ENCODE data around the gene SLC2A13. TPM values are rescaled to one million over a fixed set of nuclear protein-coding genes. Genes with fewer than 3 reads are reported as not detected.

SLC2A13 gene
- 12.1 TPM for total RNA-seq (2021; ENCODE audit: unreplicated experiment)
- 4.3 TPM for polyA plus RNA-seq (2012; ENCODE audit: insufficient read length)
- percentile 67 among the genes with signal in this experiment for Bru-seq, nascent RNA
- percentile 55 among the genes with signal in this experiment for BruChase-seq, experiment 1, labeled RNA remaining after a 2-hour chase
- BruChase-seq, experiment 2, labeled RNA remaining after a 6-hour chase = percentile 54 among the genes with signal in this experiment
- long read RNA-seq, full-length matches to known transcripts = 6 of 26 reads
- long read RNA-seq, partial matches to known transcripts = 7 of 26 reads
- long read RNA-seq, other reads (novel, unspliced or antisense) = 13 of 26 reads

DNA sequence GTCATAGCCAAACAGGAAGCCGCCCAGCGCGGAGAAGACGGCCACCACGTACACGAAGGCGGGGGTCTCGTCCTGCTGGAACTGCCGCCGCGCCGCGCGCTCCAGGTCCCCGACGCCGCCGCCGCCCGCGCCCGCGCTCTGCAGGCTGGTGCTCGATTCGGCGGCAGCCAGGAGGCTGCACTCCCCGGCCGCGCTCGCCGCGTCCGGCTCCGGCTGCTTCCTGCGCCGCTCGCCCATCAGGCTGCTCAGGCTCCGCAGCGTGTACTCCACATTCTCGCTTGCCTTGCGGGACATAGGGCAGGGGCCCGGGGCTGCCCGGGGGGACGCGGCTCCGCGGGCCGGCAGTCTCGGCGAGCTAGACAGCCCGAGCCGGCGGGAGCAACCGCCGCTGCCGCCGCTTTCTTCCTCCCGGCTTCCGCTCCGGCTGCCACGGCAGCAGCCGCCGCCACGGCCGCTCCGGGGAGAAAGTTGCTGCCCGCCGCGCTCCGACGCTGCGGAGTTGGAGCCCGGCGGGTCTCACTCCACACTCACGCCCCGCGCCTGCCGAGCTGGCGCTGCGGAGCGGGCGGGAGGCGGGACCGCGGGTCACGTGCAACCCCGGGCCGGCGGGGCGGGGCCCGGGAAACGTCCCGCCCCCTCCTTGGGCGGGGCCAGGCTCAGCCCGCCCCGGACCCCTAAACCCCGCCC lies at the start of gene SLC2A13:
TSS of gene SLC2A13 (minus strand) at position 567 of the 687 bp plus-strand sequence. CDS start at position 294, 273 bp downstream.
- H3K27me3 ChIP-seq (ENCODE audit: control insufficient read depth, insufficient read depth, low read length) = no peaks in the 10 kb centered on the region
- H3K27ac ChIP-seq (ENCODE audit: low read length) = peak within 1 kb of the TSS; percentile 66
- no peaks in the 10 kb centered on the region for H3K9me3 ChIP-seq (ENCODE audit: control insufficient read depth, insufficient read depth, low read depth, low read length)
- TF ChIP-seq SIN3A (IDR thresholded peaks at IDR 0.05; ENCODE audit: borderline replicate concordance, insufficient read depth, low read depth, low read length) (0 out of 2 replicates have a peak, but pooled peaks have one; percentile 20), POLR2AphosphoS5 (IDR thresholded peaks at IDR 0.05; ENCODE audit: low read depth, low read length) (no peak; the same call in 1 of the 2 replicates), TCF7L2 (IDR thresholded peaks at IDR 0.05; ENCODE audit: low read depth, low read length) (no peak)
- TF ChIP-seq, protein P1, sequence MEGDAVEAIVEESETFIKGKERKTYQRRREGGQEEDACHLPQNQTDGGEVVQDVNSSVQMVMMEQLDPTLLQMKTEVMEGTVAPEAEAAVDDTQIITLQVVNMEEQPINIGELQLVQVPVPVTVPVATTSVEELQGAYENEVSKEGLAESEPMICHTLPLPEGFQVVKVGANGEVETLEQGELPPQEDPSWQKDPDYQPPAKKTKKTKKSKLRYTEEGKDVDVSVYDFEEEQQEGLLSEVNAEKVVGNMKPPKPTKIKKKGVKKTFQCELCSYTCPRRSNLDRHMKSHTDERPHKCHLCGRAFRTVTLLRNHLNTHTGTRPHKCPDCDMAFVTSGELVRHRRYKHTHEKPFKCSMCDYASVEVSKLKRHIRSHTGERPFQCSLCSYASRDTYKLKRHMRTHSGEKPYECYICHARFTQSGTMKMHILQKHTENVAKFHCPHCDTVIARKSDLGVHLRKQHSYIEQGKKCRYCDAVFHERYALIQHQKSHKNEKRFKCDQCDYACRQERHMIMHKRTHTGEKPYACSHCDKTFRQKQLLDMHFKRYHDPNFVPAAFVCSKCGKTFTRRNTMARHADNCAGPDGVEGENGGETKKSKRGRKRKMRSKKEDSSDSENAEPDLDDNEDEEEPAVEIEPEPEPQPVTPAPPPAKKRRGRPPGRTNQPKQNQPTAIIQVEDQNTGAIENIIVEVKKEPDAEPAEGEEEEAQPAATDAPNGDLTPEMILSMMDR (IDR thresholded peaks at IDR 0.05) = no peak
- TF ChIP-seq, protein P2, sequence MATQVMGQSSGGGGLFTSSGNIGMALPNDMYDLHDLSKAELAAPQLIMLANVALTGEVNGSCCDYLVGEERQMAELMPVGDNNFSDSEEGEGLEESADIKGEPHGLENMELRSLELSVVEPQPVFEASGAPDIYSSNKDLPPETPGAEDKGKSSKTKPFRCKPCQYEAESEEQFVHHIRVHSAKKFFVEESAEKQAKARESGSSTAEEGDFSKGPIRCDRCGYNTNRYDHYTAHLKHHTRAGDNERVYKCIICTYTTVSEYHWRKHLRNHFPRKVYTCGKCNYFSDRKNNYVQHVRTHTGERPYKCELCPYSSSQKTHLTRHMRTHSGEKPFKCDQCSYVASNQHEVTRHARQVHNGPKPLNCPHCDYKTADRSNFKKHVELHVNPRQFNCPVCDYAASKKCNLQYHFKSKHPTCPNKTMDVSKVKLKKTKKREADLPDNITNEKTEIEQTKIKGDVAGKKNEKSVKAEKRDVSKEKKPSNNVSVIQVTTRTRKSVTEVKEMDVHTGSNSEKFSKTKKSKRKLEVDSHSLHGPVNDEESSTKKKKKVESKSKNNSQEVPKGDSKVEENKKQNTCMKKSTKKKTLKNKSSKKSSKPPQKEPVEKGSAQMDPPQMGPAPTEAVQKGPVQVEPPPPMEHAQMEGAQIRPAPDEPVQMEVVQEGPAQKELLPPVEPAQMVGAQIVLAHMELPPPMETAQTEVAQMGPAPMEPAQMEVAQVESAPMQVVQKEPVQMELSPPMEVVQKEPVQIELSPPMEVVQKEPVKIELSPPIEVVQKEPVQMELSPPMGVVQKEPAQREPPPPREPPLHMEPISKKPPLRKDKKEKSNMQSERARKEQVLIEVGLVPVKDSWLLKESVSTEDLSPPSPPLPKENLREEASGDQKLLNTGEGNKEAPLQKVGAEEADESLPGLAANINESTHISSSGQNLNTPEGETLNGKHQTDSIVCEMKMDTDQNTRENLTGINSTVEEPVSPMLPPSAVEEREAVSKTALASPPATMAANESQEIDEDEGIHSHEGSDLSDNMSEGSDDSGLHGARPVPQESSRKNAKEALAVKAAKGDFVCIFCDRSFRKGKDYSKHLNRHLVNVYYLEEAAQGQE (IDR thresholded peaks at IDR 0.05; ENCODE audit: insufficient read depth in 1 of 2, low read depth in 2 of 2, low read length in 1 of 2) = no peak
- H3K4me3 ChIP-seq (ENCODE audit: low read depth in 2 of 2, low read length in 2 of 2) = peak within 1 kb of the TSS; percentile 59 to 71
- peaks cover 22% of the 10 kb centered on the region for H3K4me1 ChIP-seq (ENCODE audit: control insufficient read depth, insufficient read depth, low read length)
- ATAC-seq (peak; percentile 92), DNase-seq (ENCODE audit: low read depth, low spot score) (no peak)
- POLR2A ChIA-PET = no interaction called here
- H3K36me3 ChIP-seq (ENCODE audit: control insufficient read depth, insufficient read depth, low read length) = no peaks in the 10 kb centered on the region
- no TSS peak for BruUV-seq (replicated peaks)
- CTCF ChIA-PET = interaction anchor here (0.6 to 2.1 kb wide), 4 partner anchors 95 to 486 kb away, joined by 3 to 11 read pairs (median 4); partner anchors contain the start of gene ABCD2
- intact Hi-C loops (cut with micrococcal nuclease; ENCODE audit: unreplicated experiment) (loop anchor here (1.0 kb wide), 1 partner anchor 94 kb away; no protein-coding TSS in a partner anchor), in situ Hi-C loops (cut with HindIII; ENCODE audit: low pct_unique_long_range_greater_than_20kb, low sequenced_read_pairs) (no loop called here)

- POLR2A ChIA-PET = no interaction called here
- DNase-seq (ENCODE audit: low read depth, low spot score) = no peak
- in situ Hi-C loops (cut with HindIII; ENCODE audit: low pct_unique_long_range_greater_than_20kb, low sequenced_read_pairs) = no loop called here
Observed at GRCh38 chr12:40154381-40154780, 48.5 kb upstream of the SLC2A13 start.

More at GRCh38 chr12:40154381-40154780, 48.5 kb upstream of the SLC2A13 start:
- H3K36me3 ChIP-seq (ENCODE audit: control insufficient read depth, insufficient read depth, low read length) = no peaks in the 10 kb centered on the region
- H3K9me3 ChIP-seq (ENCODE audit: control insufficient read depth, insufficient read depth, low read depth, low read length) = no peaks in the 10 kb centered on the region
- no peaks in the 10 kb centered on the region; the same call in none of the 2 replicates for H3K27me3 ChIP-seq (ENCODE audit: control insufficient read depth, insufficient read depth, low read length)
- no peak overlapping the region for H3K4me3 ChIP-seq (ENCODE audit: low read depth in 2 of 2, low read length in 2 of 2)
- H3K4me1 ChIP-seq (ENCODE audit: control insufficient read depth, insufficient read depth, low read length) = no peaks in the 10 kb centered on the region
- TF ChIP-seq SIN3A (IDR thresholded peaks at IDR 0.05; ENCODE audit: borderline replicate concordance, insufficient read depth, low read depth, low read length) (no peak), TCF7L2 (IDR thresholded peaks at IDR 0.05; ENCODE audit: low read depth, low read length) (no peak), POLR2AphosphoS5 (IDR thresholded peaks at IDR 0.05; ENCODE audit: low read depth, low read length) (no peak)
- TF ChIP-seq, protein P1 (IDR thresholded peaks at IDR 0.05) = no peak
- TF ChIP-seq, protein P2 (IDR thresholded peaks at IDR 0.05; ENCODE audit: insufficient read depth in 1 of 2, low read depth in 2 of 2, low read length in 1 of 2) = no peak
- H3K27ac ChIP-seq (ENCODE audit: low read length) = no peak overlapping the region
- no TSS peak for BruUV-seq (replicated peaks)
- intact Hi-C loops (cut with micrococcal nuclease; ENCODE audit: unreplicated experiment) = loop anchor here (5.0 kb wide), 1 partner anchor 768 kb away; no protein-coding TSS in a partner anchor
- CTCF ChIA-PET = no interaction called here
- no peak for ATAC-seq
